ENCODE results near the gene SF3B4. TPM values are rescaled to one million over a fixed set of nuclear protein-coding genes. Genes with fewer than 3 reads are reported as not detected.

The SF3B4 gene
- total RNA-seq (59.7 and 60.1 TPM in 2 replicates), polyA plus RNA-seq (22.6 and 26.1 TPM in 2 replicates), polyA minus RNA-seq (6.8 and 13.7 TPM in 2 replicates)
- total RNA-seq (2013), result 7.4 TPM

- DNase-seq (peak; percentile 96), ATAC-seq (ENCODE audit: low read depth) (peak; percentile 95)
- H3K4me2 ChIP-seq (replicated peaks; ENCODE audit: low read depth, low read length, poor library complexity, severe bottlenecking), result peak within 1 kb of the TSS; percentile 91
- H3K79me2 ChIP-seq (ENCODE audit: control insufficient read depth, insufficient read depth, low read length), result peaks cover 16% of the 10 kb centered on the region
- under 1% methylated on average over 37 of the region's 47 CpGs for WGBS (ENCODE audit: insufficient coverage)
- POLR2A ChIA-PET, result interaction anchor here (0.6 to 2.6 kb wide), 5 partner anchors 23 to 1082 kb away, joined by 3 to 37 read pairs (median 4); a partner anchor contains a TSS
- peak within 1 kb of the TSS; percentile 76 for H3K9ac ChIP-seq (ENCODE audit: low read length)
- Mint-ChIP-seq H3K27ac (peak within 1 kb of the TSS; percentile 97), H3K4me3 (peak within 1 kb of the TSS; percentile 98), H3K4me1 (peaks cover 38% of the 10 kb centered on the region), H3K27me3 (peaks cover 20% of the 10 kb centered on the region), H3K9me3 (ENCODE audit: insufficient read depth) (no peaks in the 10 kb centered on the region)
- peaks cover 4 to 42% of the 10 kb centered on the region in 2 experiments for H3K36me3 ChIP-seq (replicated peaks in 1 of 2; ENCODE audit: control extremely low read depth in 1 of 2, control insufficient read depth in 1 of 2, extremely low read depth in 1 of 2, insufficient read depth in 2 of 2, low read length in 1 of 2)
- peak within 1 kb of the TSS; percentile 76 to 98 (median 89) for H3K4me3 ChIP-seq (ENCODE audit: control extremely low read depth in 1 of 5, extremely low read depth in 1 of 5, insufficient read depth in 1 of 5, low read depth in 2 of 5, low read length in 4 of 5)
- H3K9me3 ChIP-seq (ENCODE audit: control extremely low read depth in 1 of 3, control insufficient read depth in 2 of 3, insufficient read depth in 1 of 3, low read length in 2 of 3), result no peaks in the 10 kb centered on the region
- peaks cover 30% of the 10 kb centered on the region for H4K20me1 ChIP-seq (ENCODE audit: control insufficient read depth, insufficient read depth, low read length, poor library complexity, severe bottlenecking)
- CTCF ChIA-PET, result interaction anchor here (0.6 to 1.3 kb wide), 4 partner anchors 35 to 394 kb away, joined by 3 to 7 read pairs (median 5); partner anchors contain the start of gene PRPF3
- peaks cover 17 to 24% of the 10 kb centered on the region in 2 donors for H3K4me1 ChIP-seq (ENCODE audit: control insufficient read depth in 2 of 2, insufficient read depth in 2 of 2, low read length in 2 of 2)
- peaks cover 0 to 2% (median 0%) of the 10 kb centered on the region in 4 experiments for H3K27me3 ChIP-seq (replicated peaks in 1 of 4; ENCODE audit: control extremely low read depth in 1 of 4, control insufficient read depth in 3 of 4, insufficient read depth in 4 of 4, low read length in 3 of 4)
- H3K27ac ChIP-seq (ENCODE audit: low read length in 2 of 2), result peak within 1 kb of the TSS; percentile 74 to 90
- intact Hi-C loops (cut with micrococcal nuclease), result loop anchor here (1.0 to 10.0 kb wide), 4 partner anchors 28 to 397 kb away; partner anchors contain the start of genes ANP32E, BOLA1 and PRPF3
- peak within 1 kb of the TSS; percentile 91 for H2AFZ ChIP-seq (ENCODE audit: insufficient read depth, low read depth, low read length, poor library complexity, severe bottlenecking)
- TF ChIP-seq EZH2 (IDR thresholded peaks at IDR 0.05; ENCODE audit: borderline replicate concordance, insufficient read depth, low read depth, low read length, poor library complexity, severe bottlenecking), result no peak
- TF ChIP-seq CTCF (IDR thresholded peaks at IDR 0.05), result no peak
Measured at GRCh38 chr1:149927563-149928400, at the start of gene SF3B4. TSS of gene SF3B4 (minus strand) at chr1:149927803. CDS start at chr1:149927759, 44 bp downstream.

DNA sequence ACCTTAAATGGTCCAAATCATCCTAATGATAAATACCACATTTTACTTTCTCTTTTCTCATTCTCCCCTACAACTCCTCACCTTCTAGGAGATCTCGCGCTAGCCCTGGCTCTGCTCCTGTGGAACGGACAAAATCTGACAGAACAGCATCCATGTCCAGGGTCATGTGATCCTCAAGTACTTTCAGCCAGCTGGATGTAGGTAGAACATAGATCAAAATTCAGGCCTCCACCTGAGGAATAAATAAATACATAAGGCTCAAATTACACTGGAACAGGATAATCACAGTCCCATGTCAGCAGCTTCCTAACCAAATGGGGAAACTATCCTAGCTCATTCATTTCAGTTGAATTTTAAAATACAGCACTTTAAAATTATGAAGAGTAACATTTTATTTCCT is 49.7 kb upstream of the SF3B4 start:
- no peaks in the 10 kb centered on the region for H3K4me1 ChIP-seq (ENCODE audit: control insufficient read depth in 2 of 2, insufficient read depth in 2 of 2, low read length in 2 of 2)
- H3K4me3 ChIP-seq (ENCODE audit: control extremely low read depth in 1 of 5, extremely low read depth in 1 of 5, insufficient read depth in 1 of 5, low read depth in 2 of 5, low read length in 4 of 5), result no peak overlapping the region
- no peaks in the 10 kb centered on the region for H3K36me3 ChIP-seq (replicated peaks in 1 of 2; ENCODE audit: control extremely low read depth in 1 of 2, control insufficient read depth in 1 of 2, extremely low read depth in 1 of 2, insufficient read depth in 2 of 2, low read length in 1 of 2)
- ChIA-PET POLR2A (no interaction called here), CTCF (no interaction called here)
- H3K4me3 Mint-ChIP-seq, result no peak overlapping the region
- H4K20me1 ChIP-seq (ENCODE audit: control insufficient read depth, insufficient read depth, low read length, poor library complexity, severe bottlenecking), result no peaks in the 10 kb centered on the region
- no peak overlapping the region for H3K4me2 ChIP-seq (replicated peaks; ENCODE audit: low read depth, low read length, poor library complexity, severe bottlenecking)
- H3K4me1 Mint-ChIP-seq, result peaks cover 5% of the 10 kb centered on the region
- no peaks in the 10 kb centered on the region for H3K9me3 Mint-ChIP-seq (ENCODE audit: insufficient read depth)
- TF ChIP-seq CTCF (IDR thresholded peaks at IDR 0.05), result no peak
- TF ChIP-seq EZH2 (IDR thresholded peaks at IDR 0.05; ENCODE audit: borderline replicate concordance, insufficient read depth, low read depth, low read length, poor library complexity, severe bottlenecking), result no peak
- WGBS (ENCODE audit: insufficient coverage), result 93% methylated on average over 3 of the region's 3 CpGs
- no peak overlapping the region for H3K27ac ChIP-seq (ENCODE audit: low read length in 2 of 2)
- H2AFZ ChIP-seq (ENCODE audit: insufficient read depth, low read depth, low read length, poor library complexity, severe bottlenecking), result no peak overlapping the region
- intact Hi-C loops (cut with micrococcal nuclease), result no loop called here
- no peak for ATAC-seq (ENCODE audit: low read depth)
- no peak for DNase-seq
- H3K9me3 ChIP-seq (ENCODE audit: control extremely low read depth in 1 of 3, control insufficient read depth in 2 of 3, insufficient read depth in 1 of 3, low read length in 2 of 3), result no peaks in the 10 kb centered on the region
- H3K27me3 ChIP-seq (replicated peaks in 1 of 4; ENCODE audit: control extremely low read depth in 1 of 4, control insufficient read depth in 3 of 4, insufficient read depth in 4 of 4, low read length in 3 of 4), result no peaks in the 10 kb centered on the region
- H3K79me2 ChIP-seq (ENCODE audit: control insufficient read depth, insufficient read depth, low read length), result no peaks in the 10 kb centered on the region
- H3K27me3 Mint-ChIP-seq, result peaks cover 14% of the 10 kb centered on the region
- no peak overlapping the region for H3K9ac ChIP-seq (ENCODE audit: low read length)
- no peak overlapping the region for H3K27ac Mint-ChIP-seq

Data from B cell (primary cell).